Ovary (tissue), 9 donors: ENCODE data around the gene ZC3H6. TPM values are rescaled to one million over a fixed set of nuclear protein-coding genes. Genes with fewer than 3 reads are reported as not detected.

Experiments used
- DNase-seq, 5 donors: peaks; one replicate each; pipeline ENCODE4 v3.0.0-alpha.2; 2019 to 2020
- H3K27ac ChIP-seq, 2 donors: fragments of 200-600 bp; one replicate each; pipeline versions ENCODE4 v1.5.1 to v1.8.0; 2019 to 2022
- H3K27me3 ChIP-seq: fragments of 200-600 bp; one replicate; pipeline ENCODE4 v1.8.0; 2022
- H3K36me3 ChIP-seq: fragments of 200-600 bp; sonication (generic); one replicate; pipeline ENCODE4 v1.5.1; 2019
- H3K4me1 ChIP-seq: one replicate; pipeline ENCODE4 v1.8.1; 2013; ENCODE audit warnings: mild to moderate bottlenecking, moderate library complexity; ENCODE audit not compliant: insufficient read depth
- H3K4me3 ChIP-seq: fragments of 200-600 bp; sonication (generic); one replicate; pipeline ENCODE4 v1.5.1; 2017
- H3K9me3 ChIP-seq, 2 donors: fragments of 200-600 bp in 1 of 2; sonication (generic) in 1 of 2; one replicate each; pipeline versions ENCODE4 v1.5.1 to v1.8.1; 2013 to 2019; ENCODE audit warnings: mild to moderate bottlenecking in 1 of 2, moderate library complexity in 1 of 2
- EP300 ChIP-seq: sonication (generic); formaldehyde crosslinking; IDR thresholded peaks from one replicate; pipeline ENCODE4 v1.6.1; 2017; ENCODE audit warnings: antibody characterized with exemption
- POLR2A ChIP-seq: fragments of 450-650 bp; IDR thresholded peaks from one replicate; pipeline ENCODE4 v1.6.1; 2017; ENCODE audit warnings: antibody characterized with exemption, mild to moderate bottlenecking, moderate library complexity
- WGBS, 3 donors: extraction: QIAGEN DNeasy Blood & Tissue Kit in 1 of 3; methylation state at CpG; one replicate each; pipeline versions ENCODE4 v1.1.5 to v1.1.7; 2013 to 2017; 5-methylcytosine and 5-hydroxymethylcytosine counted together
- intact Hi-C, 4 donors: fragments of 100-400 bp; cut with DNase I; formaldehyde crosslinking; loops; one replicate each; pipeline versions ENCODE4 v1.11.0 to v1.15.1; 2022 to 2023
- polyA plus RNA-seq, 2 donors: library from polyadenylated mRNA; stranded (reverse); fragments of 200-250 nt in 1 of 2; fragments of 350-450 nt in 1 of 2; fragmentation: Illumina TruSeq in 1 of 2; extraction: RNeasy Lipid Tissue Mini Kit (QIAGEN cat#74804) in 1 of 2; gene quantifications; one replicate each; pipeline ENCODE4 v1.2.3, GENCODE V29; 2013 to 2014
- total RNA-seq, 7 donors: library from RNA; depleted of rRNA in 2 of 7; stranded (reverse); fragments of >200 nt in 2 of 7; fragmentation: NEBNext Ultra II Directional in 3 of 7; extraction: Animal tissue kit (Norgen Biotek cat#: 25700) in 3 of 7; gene quantifications; one replicate each; pipeline versions ENCODE4 v1.1.0 to v1.2.4, GENCODE V29; 2016 to 2023
- TF ChIP-seq, protein P1 (sequence below), 3 donors: fragments of 450-650 bp in 2 of 3; fragments of 200-600 bp in 1 of 3; IDR thresholded peaks; one replicate each; pipeline versions ENCODE4 v1.5.1 to v1.8.0; 2016 to 2022; ENCODE audit warnings: antibody characterized with exemption in 3 of 3, mild to moderate bottlenecking in 1 of 3
- donor health status: DM: no; HTN: no; CAD: no; lungs with moderate emphysema.
- donor health status: DM: no; HTN: no; CAD: no.
- donor health status: Bipolar disorder and iron deficiency.
- donor health status: DM: yes; HTN: yes; CAD: no.
- donor health status: DM: no; HTN: no; CAD: no.
- donor health status: DM: yes; HTN: yes; CAD: no.

The ZC3H6 gene
- total and polyA plus RNA-seq, 9 donors = 4.6 to 30.1 (median 19.2) TPM

DNA sequence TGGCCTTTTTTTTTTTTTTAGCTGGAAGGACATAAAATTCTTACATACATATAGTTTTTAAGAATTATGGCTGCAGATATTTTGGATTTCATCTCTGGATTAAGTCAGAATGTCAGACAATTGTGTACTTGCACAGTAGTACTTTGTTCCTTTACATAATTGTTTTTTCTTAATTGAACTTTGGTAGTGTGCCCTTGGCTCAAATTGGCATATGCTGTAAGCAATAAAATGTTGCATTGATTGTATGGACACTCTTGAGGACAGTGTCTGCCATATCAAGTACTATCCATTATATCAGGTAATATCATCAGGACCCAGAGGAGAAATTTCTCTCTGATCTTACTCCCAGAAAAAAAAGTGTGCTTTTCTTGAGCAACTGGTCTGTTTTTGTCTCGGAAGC, 15.3 kb downstream of the ZC3H6 start:
- Histone ChIP-seq H3K4me1 (peaks cover 3% of the 10 kb centered on the region), H3K27ac (no peak overlapping the region), H3K4me3 (no peak overlapping the region), H3K36me3 (no peaks in the 10 kb centered on the region), H3K27me3 (no peaks in the 10 kb centered on the region), H3K9me3 (no peaks in the 10 kb centered on the region)
- WGBS, 3 donors = 29 to 60% (median 54%) methylated on average over 1 of the region's 1 CpG
- intact Hi-C loops = no loop called here
- TF ChIP-seq EP300 = no peak
- no peak for TF ChIP-seq POLR2A
- TF ChIP-seq, protein P1, sequence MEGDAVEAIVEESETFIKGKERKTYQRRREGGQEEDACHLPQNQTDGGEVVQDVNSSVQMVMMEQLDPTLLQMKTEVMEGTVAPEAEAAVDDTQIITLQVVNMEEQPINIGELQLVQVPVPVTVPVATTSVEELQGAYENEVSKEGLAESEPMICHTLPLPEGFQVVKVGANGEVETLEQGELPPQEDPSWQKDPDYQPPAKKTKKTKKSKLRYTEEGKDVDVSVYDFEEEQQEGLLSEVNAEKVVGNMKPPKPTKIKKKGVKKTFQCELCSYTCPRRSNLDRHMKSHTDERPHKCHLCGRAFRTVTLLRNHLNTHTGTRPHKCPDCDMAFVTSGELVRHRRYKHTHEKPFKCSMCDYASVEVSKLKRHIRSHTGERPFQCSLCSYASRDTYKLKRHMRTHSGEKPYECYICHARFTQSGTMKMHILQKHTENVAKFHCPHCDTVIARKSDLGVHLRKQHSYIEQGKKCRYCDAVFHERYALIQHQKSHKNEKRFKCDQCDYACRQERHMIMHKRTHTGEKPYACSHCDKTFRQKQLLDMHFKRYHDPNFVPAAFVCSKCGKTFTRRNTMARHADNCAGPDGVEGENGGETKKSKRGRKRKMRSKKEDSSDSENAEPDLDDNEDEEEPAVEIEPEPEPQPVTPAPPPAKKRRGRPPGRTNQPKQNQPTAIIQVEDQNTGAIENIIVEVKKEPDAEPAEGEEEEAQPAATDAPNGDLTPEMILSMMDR (IDR thresholded peaks at IDR 0.05) = no peak
- no peak for DNase-seq

DNA sequence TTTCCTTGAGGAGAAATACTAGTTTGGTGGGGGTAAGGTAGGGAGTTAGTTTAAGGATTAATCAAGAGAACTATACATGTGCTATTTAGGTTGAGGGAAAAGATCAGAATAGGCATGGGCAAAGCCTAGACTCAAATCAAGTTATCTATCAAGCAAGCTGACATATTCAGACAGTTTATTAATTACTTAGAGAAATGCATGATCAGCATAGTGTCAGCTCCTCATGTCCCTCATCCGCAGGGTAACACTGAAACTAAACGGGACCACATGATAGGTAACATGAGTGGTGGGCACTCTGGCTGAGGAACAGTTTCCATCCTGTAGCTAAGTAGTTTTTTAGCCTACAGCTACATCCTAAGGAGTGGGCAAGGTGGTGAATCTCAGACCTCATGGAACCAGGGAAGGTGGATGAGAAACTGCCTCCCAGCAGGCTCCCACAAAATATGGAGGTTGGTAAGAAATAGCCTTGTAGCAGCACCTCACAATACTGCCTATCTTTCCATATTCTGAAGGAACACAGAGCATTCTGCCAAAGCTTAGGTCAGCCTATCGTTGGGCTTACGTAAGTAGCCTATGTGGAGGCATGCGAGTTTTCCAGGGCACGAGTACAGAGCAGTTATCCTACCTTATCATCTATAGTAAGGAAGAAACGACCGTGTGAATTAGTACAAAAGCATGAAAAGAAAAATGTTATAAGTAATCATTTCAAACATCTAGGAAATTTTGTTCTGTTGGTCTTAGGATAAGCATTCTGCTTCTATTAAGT, 18.4 kb downstream of the ZC3H6 start:
- Histone ChIP-seq H3K4me3 (no peak overlapping the region), H3K36me3 (no peaks in the 10 kb centered on the region), H3K27ac (no peak overlapping the region), H3K4me1 (peaks cover 3% of the 10 kb centered on the region), H3K27me3 (no peaks in the 10 kb centered on the region), H3K9me3 (no peaks in the 10 kb centered on the region)
- no peak for TF ChIP-seq EP300
- TF ChIP-seq POLR2A = no peak
- TF ChIP-seq, protein P1 (IDR thresholded peaks at IDR 0.05) = no peak
- WGBS, 3 donors = 88 to 93% (median 93%) methylated on average over 8 of the region's 8 CpGs
- intact Hi-C loops = no loop called here
- no peak for DNase-seq

DNA sequence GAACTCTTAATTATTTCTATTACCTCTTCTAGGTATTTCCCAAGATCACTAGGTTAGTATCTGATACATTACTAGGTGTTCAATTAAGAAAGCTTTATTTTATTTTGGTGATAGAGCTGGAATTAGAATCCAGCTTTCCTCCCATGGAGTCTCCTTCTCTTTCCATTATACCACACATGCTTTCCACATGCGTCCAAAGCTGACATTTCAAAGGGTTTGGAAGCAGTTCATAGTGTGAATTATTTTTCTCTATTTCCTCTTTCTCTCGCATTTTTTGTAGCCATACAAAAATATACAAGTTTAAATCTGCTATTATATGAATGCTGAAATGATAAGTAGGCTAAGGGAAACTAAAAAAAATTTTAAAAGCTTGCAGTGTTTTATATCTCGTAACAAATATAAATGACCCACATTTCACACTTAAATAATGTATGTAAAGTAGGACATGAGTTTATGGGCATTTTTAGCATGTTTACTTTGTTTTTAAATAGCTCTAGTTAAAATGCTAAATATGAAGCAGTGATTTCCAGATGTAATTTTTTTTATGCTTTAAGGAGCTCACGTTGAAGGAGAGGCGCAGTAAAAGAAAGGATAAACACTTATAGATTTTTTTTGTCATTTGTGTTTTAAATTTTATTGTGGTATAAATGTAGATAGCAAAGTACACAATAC, 20.1 kb downstream of the ZC3H6 start:
- 48 to 49% (median 49%) methylated on average over 5 of the region's 5 CpGs for WGBS, 3 donors
- no peak overlapping the region for H3K4me3 ChIP-seq
- peaks cover 3% of the 10 kb centered on the region for H3K4me1 ChIP-seq
- intact Hi-C loops = no loop called here
- DNase-seq = no peak
- H3K27me3 ChIP-seq = no peaks in the 10 kb centered on the region
- TF ChIP-seq EP300 (no peak), POLR2A (no peak)
- TF ChIP-seq, protein P1 (IDR thresholded peaks at IDR 0.05) = no peak
- no peaks in the 10 kb centered on the region for H3K36me3 ChIP-seq
- H3K27ac ChIP-seq = no peak overlapping the region
- no peaks in the 10 kb centered on the region for H3K9me3 ChIP-seq

DNA sequence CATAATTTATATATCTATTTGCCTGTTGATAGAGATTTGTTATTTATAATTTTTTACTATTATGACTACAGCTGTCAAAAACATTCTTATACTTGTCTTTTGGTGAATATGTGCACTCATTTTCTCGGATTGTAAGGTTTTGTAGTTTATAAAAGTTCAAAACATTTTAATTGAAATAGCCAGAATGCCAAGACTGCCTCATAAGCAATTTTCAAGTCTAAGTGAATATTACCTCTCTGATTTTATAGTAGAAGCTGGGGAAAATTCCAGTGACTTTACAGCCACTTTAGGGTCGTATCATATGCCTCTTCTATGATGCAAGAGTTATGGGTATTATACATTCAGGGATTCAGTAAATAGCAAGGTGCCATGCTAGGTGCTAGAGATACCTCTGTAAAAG, 21.0 kb downstream of the ZC3H6 start:
- no peaks in the 10 kb centered on the region for H3K36me3 ChIP-seq
- no peaks in the 10 kb centered on the region for H3K9me3 ChIP-seq
- peaks cover 3% of the 10 kb centered on the region for H3K4me1 ChIP-seq
- TF ChIP-seq EP300 = no peak
- TF ChIP-seq, protein P1 (IDR thresholded peaks at IDR 0.05) = no peak
- TF ChIP-seq POLR2A = no peak
- intact Hi-C loops = no loop called here
- 53 to 76% (median 64%) methylated on average over 2 of the region's 2 CpGs for WGBS, 3 donors
- no peaks in the 10 kb centered on the region for H3K27me3 ChIP-seq
- H3K4me3 ChIP-seq = no peak overlapping the region
- H3K27ac ChIP-seq = no peak overlapping the region
- DNase-seq = no peak
